Stimulated activated CD4-positive, alpha-beta T cell treated with anti-CD3 and anti-CD28 coated beads, TNF-alpha, amount 100 ng/mL, for 1 hour (primary cell): Measurements from ENCODE around the gene SCN10A.

ENCODE experiments used
- DNase-seq, 3 donors: peaks; one replicate each; pipeline ENCODE4 v3.0.0-alpha.2; 2020; ENCODE audit warnings: low read depth in 3 of 3, low spot score in 1 of 3

SCN10A gene

GRCh38 chr3:38816026-38816425 lies at the start of gene SCN10A:
SCN10A (minus strand) TSS chr3:38816217; CDS start chr3:38794010, 22,207 bp downstream.
- DNase-seq, result no peak

GRCh38 chr3:38853011-38853410 lies 37.0 kb upstream of the SCN10A start:
- DNase-seq, result no peak

- no peak for DNase-seq
Measured at GRCh38 chr3:38843898-38844297, 27.9 kb upstream of the SCN10A start.

DNA sequence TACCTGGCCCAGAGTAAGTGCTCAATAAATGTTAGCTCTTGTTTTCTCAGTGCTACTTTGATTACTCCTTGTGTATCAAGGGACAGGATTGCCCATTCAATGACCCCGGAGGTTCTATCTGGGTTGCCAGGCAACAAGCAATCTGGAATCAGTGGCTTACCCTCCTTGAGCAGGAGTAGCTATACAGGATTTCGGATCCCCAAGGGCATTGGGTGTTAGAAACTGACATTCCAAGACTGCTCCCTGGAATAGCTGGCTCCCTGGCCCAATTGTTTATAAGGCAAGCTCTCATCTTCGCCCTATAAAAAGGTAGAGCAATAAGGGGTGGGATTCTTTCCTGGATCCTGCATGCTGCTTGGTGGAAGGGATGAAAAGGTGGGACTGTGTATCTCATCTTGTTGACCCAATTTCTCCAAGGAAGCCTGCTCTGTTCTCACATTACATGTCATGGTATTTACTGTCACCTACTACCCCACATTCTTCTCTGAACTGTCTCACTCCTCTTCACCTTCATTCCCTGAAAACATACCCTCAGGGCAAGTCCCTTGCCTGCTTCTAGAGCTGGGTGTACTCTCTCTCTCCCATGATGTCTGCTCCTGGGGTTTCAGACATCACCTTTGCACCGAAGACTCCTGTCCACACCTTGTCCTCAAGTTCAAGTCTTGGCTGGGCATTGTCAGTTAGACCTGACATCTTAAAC lies 26.4 kb upstream of the SCN10A start:
- no peak for DNase-seq

- no peak for DNase-seq
Measured at GRCh38 chr3:38840987-38841386, 25.0 kb upstream of the SCN10A start.

- no peak for DNase-seq
Measured at GRCh38 chr3:38837358-38837757, 21.3 kb upstream of the SCN10A start.

- no peak for DNase-seq
Measured at GRCh38 chr3:38836561-38836960, 20.5 kb upstream of the SCN10A start.

DNA sequence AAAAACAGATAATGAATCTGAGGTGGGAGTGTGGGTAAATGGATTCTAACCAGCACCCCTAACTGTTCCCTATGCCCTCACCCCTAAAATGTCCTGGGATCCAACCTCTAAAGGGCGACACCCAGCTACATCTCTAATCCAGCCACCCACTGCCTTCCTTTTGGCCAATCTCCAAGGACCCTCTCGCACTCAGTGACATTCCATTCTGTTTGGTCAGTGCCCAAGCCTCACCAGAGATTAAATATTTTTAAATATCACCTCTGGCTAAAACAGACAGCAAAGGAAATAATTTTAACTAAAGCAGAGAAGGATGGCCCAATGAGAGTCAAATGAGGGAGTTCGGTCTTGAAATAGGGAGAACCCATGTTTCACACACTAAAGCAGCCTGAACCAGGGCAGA lies 19.9 kb upstream of the SCN10A start:
- no peak for DNase-seq

DNA sequence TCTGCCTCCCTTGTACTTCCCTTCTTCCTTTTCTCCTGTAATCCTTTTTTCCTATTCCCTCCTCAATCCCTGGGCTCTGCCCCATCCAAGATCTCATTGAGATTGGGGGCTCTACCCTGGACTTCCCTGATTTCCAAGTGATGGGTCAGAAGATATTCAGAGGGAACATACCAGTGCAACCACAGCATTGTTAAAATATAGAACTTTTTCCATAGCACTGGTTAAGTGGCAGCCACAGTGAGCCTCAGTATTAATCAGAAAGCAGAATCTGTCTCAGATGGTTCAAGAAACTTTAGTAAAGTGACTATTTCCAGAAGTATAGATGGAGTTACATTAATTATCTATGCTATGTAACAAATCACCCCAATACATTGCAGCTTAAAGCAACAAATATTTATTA lies 18.7 kb upstream of the SCN10A start:
- no peak for DNase-seq

DNA sequence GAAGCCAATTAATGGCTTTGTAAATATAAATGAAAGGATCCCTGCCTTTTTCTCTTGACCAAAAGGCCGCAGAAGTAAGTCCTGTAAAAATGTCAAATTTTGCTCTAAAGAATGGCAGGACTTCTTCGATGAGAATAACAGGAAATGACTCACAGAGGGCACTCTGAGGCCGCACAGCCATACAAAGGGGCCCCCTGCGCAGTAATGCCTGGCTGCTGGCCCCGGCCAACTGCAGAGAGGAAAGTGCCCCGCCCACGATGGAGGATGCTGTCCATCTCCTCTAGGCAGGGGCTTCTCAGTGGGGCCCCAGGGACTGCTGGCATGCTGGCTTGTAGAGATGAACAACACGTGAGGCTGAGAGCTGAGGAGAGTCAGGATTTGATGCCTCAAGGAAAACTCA lies 18.1 kb upstream of the SCN10A start:
- DNase-seq, result no peak

- no peak for DNase-seq
Measured at GRCh38 chr3:38829404-38829803, 13.4 kb upstream of the SCN10A start.

DNA sequence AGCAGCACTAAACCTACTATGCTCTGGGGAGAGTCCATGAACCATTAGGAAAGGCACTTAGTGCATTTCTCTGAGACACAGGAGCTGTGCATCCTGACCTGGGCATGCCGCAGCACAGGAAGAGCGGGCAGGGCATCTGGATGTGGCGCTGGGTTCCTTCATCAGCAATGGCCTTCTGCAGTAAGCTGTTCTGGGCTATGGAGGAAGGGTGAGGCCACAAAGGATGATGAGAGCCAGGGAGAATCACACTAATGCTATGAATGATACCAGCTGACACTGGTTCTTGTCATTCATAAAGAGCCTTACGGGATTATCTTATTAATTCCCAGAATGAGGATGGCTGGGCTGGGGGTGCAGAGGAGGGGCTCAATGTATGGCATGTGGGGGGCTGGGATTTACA lies 12.7 kb upstream of the SCN10A start:
- DNase-seq, result no peak

GRCh38 chr3:38827791-38828190 lies 11.8 kb upstream of the SCN10A start:
- no peak for DNase-seq

DNA sequence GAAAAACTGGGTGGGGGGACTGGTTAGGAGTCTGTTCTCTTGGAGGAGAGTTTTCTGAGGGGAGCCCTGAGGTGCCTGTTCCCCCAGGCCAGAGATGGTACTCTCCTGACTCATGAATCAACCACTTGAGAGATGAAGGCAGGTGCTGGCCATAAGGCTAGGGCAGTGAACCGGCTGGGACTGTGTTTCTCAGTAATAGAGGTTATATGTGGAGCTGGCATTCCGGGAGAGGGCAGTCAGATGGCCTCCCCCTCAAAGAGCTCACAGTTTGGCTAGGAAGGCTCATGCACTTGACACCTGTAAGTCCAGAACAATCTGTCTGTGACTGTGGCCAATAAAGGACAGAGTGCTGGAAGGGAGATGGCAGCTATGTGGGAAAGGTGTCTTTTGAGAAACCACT lies 10.0 kb upstream of the SCN10A start:
- no peak for DNase-seq

GRCh38 chr3:38824349-38824748 lies 8.3 kb upstream of the SCN10A start:
- no peak for DNase-seq

DNA sequence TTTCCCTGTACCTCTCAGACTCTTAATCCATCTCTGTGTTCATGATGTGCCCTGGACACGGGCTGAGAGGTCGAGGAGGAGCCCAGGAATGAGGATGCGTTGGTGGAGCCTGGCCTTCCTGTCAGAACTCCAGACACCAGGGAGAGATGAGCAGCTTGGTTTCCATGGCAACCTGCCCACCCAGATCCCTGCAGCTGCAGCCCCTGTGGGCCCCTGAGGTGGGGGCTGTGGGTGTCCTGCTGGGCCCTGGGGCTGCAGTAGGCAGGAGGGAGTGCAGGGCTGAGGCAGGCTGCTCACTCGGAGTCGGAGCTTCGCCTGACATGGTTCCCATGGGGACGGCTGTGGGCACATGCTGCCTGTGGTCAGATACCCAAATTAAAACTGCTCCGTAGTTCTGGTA lies 7.7 kb upstream of the SCN10A start:
- DNase-seq, result no peak

GRCh38 chr3:38823186-38823585 lies 7.2 kb upstream of the SCN10A start:
- no peak for DNase-seq

DNA sequence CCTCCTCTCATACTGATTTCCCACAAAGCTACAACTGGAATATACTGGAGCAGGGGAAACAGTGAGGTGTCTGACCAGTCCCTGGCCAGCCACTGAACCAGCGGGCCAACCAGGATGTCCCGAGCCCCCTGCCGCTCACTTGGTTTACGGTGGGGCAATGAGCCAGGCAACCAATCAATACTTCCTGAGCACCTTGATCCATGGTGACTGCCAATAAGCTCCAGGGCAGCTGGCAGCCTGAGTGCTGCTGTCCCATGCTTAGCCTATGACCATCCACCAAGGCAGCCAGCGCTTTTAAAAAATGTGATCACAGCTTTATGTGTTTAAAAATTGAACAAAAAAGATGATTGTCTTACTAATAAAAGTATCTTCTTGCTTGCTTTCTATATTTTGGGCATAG lies 4.2 kb downstream of the SCN10A start:
- DNase-seq, result no peak

DNA sequence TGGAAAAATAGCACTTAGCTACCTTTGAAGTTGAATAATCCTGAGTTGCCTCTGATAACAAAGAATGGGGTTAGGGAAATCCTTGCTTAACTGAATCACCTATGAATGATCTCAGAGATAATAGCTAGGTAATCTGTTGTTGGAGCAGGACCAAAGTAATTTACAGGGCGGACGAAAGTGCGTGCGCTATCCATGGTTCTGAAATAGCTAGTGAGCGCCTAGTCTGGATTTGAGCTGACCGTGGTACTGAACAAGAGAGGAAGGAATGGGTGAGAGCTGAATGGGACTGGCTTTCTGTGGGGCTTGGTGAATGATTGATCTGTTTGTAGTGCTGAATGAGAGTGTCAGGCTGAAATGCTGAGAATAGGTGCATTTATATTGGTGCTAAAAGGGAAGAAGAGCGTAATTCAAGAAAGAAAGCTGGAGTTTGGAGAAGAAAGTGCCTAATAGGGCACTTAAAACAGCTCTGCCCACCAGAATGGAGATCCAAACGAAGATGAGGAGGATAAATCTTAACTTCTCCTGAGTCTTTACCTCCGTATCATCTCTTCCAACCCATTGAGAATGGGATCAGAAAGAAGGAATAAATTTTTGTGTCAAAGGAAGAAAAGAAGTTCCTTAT lies 10.1 kb downstream of the SCN10A start:
- no peak for DNase-seq

DNA sequence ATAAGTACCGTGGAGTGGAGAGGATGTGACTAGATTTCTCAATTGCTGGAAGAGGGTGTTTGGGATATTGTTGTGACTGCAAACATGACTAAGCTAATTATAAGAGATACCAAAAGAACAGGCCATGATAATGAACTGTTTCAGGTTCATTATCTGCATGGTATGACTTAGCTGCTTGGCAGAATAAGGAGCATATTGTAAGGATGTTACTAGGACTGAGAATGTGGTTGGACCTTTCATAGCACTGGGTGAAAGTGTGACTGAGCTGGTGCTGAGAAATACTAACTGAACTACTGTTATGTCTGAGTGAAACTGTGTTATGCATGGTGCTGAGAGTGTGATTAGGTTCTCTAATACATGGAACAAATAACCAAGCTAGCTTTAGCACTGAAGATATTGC lies 11.0 kb downstream of the SCN10A start:
- DNase-seq, result no peak

DNA sequence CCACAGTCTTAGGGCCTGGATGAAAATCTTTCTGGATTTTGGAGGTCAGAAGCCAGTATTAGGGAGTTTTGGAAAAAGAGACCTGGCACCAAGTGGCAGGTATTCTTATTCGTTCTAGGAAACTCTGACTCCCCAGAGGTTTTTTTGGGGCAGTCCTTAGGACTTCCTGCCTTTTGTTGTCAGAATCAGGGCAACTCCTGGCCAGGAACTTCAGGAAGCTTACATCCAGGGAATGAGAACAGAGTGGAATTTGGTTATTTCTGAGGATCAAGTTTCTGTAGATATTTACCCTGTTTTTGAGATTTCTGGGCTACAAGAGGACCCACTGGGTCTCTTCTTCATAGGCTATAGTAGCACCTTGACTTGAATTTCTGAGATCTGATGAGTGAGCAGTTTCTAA lies 15.5 kb downstream of the SCN10A start:
- DNase-seq, result no peak

DNA sequence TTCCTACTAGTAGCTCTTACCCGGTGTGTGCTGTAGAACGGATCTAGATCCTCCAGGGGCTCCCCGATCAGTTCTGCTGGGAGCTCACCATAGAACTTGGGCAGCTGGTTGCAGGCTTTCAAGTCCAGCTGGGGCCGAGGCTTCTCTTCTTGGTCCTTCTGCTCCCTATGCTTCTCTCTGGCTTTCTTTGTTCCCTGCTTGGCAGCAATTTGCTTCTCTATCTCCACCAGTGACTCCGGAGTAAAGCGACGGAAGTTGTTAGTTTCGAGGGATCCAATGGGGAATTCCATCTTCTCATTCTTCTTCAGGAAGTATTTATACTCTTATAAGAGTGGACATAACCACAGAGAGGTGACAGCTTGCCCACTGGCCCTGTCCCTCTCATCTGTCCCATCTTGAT lies 22.3 kb downstream of the SCN10A start:
- no peak for DNase-seq

- no peak for DNase-seq
Measured at GRCh38 chr3:38792983-38793382, 23.0 kb downstream of the SCN10A start.
